ENCODE results near the gene ARHGAP1.
"Not testable (repeated sequence)": the region's sequence is repeated elsewhere in the genome, so short reads cannot be mapped to it uniquely, and the experiment has no call there.

Gene ARHGAP1

DNA sequence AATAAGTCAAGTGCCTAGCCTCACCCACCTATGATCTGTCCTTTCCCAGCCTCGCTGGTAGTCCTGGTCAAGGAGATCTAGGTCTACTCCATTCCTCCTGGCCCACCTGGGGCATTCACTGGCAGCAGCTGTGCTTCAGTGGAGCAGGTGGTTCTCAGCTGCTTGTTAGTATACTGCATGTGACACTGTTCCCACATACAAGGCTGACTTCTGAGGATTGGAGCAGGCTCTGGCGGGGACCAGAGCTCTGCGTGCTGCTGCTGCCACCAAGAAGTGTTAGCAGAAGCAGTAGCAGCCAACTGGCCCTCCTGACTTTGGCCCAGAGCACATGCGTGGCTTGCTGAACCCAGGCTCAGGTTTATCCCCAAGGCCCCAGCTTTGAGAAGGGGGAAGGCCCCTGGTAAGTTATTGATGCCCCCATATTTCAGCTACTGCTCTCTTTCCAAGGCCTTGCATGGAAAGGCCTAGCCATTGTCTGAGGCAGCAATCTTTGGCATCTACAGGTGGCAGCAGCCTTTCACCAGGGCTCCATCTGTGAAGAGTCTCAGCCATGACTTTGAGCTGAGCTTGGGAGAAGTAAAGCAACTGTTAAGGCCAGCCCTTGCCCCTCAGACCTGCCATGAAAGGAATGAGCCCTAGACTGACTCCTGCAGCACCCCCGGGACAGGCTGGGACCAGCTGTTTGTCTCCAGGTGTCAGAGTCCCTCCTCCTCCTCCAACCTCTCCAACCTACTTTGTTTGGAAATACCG is 26.5 kb downstream of the ARHGAP1 start:
- DNase-seq (ENCODE audit: low read depth): no peak

DNA sequence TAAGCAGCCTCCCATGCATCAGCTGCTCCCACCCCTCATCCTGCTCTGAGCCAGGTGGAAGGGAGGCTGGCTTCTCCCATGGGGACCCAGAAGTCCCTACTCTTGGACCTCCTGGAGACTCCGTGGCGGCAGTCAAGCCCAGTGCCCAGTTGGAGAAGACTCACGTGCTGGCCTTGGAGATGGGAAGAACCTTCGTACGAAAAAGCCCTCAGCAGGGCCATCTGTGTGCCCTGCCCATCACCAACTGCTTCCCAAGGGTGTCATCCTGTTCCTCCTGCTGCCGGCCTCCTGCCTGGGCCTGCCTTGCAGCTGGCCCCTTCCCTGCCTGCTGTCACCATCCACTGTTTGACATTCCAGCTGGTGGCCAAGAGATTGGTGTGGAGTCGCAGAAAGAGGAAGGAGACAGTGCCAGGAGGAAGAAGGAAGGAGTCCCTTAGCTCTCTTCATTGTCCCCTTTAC is 28.0 kb downstream of the ARHGAP1 start:
- no peak for DNase-seq (ENCODE audit: low read depth)

DNA sequence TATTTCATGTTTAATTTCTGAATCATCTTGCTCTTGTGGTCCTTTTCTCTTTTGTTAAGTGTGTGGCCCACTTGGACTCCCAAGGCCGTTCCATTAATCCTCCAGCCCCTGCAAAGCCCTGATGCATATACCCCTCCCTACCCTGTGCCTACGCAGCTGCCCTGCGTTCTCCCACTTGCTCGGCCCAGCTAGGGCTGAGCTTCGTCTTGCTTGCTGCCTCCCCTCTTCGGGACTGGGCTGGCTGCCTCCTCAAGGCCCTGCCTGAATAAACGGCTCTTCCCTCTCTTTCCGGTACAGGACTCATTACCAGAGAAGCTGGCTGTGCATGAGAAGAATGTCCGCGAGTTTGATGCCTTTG is 28.5 kb downstream of the ARHGAP1 start:
- no peak for DNase-seq (ENCODE audit: low read depth)

DNA sequence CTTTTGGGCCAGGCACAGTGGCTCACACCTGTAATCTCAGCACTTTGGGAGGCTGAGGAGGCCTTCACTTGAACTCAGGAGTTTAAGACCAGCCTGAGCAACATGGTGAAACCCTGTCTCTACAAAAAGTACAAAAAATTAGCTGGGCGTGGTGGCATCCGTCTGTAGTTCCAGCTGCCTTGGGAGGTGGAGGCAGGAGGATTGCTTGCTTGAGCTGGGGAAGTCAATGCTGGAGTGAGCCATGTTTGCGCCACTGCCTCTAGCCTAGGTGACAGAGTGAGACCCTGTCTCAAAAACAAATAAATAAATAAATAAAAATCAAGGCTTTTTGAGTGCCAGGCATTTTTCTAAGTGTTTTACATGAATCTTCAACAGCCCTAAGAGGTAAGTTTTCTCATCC is 29.9 kb downstream of the ARHGAP1 start:
- DNase-seq (ENCODE audit: low read depth): not testable (repeated sequence)

DNA sequence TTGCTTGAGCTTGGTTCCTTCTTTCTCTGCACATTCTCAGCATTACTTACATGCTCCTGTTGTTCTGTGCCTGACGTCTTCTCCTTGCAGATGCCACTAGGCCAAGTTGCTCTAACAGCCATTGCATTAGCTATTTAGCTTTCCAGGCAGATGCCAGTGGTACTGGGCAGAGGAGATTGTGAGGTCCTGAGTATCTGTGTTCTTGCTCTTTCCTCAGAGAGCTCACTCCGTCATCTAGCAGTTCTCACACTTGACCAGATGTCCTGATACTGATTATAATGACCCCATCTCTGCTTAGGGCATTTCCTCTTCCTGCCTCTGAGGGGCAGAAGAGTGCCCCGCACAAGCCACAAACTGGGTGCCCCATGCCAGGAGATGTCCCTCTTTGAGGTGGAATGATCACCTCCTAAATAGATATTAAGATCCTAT is 30.7 kb downstream of the ARHGAP1 start:
- no peak for DNase-seq (ENCODE audit: low read depth)

DNA sequence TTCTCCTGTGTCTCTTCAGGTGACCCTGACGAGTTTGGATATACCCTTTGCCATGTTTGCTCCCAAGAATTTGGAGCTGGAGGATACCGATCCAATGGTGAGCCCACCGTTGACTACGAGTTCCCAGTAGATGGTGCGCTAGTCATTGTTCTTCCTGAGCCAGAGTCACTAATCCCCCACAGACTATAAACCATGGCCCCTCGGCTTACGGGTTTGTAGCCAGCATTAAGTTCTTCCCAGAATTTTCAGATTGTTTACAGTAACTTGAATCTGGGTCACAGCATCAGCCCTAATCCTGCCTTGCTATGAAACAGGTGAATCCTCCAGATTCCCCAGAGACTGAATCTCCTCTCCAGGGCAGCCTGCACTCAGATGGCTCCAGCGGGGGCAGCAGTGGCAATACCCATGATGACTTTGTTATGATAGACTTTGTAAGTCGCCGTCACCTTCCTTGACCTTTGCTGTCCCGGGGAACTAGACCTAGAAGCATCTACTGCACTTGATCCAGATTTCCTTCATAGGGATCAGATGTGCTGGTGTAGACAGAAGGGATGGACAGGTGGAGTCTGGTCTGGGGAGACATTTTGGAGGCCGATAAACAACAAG is 31.8 kb downstream of the ARHGAP1 start:
- no peak for DNase-seq (ENCODE audit: low read depth)

DNA sequence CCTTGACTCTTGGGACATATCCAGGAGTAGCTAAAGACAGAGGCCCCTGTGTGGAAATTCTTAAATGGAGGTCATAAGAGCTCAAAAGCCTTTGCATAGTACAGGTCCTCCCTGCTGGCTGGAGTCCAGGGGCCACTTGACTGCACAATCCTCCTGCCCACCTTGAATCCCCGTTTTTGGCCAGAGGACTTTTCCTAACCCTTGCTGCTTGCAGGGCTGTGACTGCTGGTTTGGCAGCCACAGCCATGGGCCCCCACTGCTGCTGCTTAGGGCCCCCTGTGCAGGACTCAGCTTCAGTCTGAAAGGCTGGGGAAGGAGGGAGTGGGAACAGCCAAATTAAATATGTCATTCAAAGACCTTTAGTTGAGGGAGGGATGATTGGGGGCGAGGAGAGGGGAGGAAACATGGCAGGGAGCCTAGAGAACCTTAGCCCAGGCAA is 33.4 kb downstream of the ARHGAP1 start:
- DNase-seq (ENCODE audit: low read depth): no peak

DNA sequence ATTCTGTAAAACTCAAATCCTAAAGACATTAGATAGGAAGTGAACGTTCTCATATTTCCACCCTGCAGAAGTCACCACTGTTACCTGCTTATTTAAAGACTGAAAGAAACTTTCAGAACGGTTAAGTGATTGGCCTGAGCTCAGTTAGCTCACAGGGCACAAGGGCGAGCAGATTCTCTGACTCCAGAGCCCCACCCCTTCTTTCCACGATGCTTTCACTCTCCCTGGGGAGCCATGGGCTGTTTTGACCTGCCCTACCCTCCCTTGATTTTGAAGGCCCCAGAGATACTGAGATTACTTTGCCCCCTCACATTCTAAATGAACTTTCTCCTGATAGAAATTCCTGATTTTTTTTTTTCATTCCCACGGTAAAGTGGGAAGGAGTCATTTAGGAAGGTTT is 33.9 kb downstream of the ARHGAP1 start:
- DNase-seq (ENCODE audit: low read depth): no peak

DNA sequence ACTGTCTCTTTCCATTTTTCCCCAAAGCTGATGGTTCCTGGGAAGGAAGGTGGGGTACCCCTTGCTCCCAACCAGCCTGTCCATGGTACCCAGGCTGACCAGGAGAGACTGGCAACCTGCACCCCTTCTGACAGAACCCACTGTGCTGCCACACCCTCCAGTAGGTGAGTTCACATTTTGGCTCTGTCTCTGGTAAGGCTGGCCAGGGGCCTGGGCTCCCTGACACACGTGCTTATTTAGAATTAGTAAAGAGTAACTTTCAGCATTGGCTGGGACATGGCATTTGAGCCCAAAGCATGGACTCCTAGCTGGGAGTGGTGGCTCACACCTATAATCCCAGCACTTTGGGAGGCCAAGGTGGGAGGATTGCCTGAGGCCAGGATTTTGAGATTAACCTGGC is 35.1 kb downstream of the ARHGAP1 start:
- DNase-seq (ENCODE audit: low read depth): no peak

DNA sequence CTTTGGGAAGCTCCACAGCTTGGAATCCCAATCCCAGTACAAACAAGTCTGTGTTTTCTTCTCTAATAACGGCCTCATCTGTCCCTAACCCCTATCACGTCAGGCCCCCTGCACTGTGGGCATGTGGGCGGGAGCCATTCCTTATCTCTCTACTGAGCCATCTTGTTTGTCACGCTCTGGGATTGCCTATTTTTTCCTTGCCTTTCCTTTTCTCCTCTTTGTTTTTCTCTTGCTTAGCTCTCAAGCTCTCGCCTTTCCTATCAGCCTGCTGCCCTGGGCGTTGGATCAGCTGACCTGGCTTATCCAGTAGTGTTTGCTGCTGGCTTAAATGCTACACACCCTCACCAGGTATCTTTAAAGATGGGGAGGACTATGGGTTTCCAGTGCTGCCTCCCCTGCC is 35.8 kb downstream of the ARHGAP1 start:
- no peak for DNase-seq (ENCODE audit: low read depth)

DNA sequence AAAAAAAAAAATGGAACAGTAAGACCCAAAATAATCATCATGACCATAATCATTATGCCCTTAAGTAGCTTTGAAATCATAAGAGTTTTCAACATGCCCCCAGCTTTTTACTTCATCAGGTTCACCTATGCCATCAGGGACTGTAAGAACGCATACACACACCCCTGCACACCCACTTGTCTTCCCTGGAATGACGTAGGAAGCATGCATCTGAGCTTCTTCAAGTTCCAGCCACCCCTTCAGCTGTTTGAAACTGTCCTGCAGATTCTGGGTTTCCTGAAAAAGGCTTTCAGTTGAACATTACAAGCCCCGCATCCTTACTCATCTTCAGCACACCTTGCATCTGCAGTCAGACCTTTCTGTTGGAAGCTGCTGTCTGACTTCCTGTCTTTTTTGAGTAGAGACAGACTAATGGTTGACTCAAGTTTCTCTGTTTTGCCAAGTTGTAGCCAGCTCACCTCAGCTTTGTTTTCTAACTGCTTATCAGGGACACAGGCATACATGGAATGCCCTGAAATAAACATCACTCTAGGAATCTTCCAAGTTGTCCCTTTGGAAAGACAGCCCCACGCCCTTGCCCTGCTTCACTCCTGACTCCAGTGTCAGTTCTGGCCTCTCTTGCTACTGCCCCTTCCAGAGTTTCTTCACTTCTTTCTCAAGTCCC is 37.0 kb downstream of the ARHGAP1 start:
- DNase-seq (ENCODE audit: low read depth): no peak

DNA sequence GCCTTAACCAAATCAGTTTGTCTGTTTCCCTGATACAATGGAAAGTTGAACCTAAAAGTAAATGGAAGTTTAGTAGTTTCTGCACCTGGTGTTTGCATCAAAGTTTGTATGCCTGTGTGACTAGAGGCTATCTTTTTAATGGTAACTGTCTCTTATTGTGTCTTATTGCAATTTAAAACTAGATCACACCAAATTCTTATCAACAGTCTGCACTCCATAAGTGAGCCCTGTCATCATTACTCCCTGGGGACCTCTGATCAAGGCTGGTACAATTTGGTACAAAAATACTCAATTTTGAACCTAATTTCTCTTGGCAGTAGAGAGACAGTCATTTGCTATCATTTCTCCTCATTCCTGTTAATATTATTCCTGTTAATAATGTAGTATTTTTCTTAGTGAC is 38.1 kb downstream of the ARHGAP1 start:
- no peak for DNase-seq (ENCODE audit: low read depth)

DNA sequence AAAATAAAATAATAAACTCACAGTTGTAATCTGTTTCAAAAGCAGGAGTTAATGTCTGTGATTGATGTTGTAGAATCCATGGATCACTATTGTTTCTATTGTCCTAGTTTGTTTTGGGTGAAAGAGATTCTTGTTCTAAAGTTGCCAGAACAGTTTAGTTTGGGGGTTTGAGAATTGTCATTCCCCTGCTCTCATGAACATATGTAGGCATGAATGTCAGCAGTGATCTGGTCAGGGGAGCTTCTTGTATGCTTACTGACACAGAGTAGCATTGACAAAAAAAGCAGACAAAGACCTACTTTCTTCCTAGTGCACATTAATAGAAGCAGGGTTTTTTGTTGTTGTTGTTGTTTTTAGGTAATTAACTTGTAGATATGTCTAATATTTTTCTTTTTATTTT is 38.6 kb downstream of the ARHGAP1 start:
- no peak for DNase-seq (ENCODE audit: low read depth)

DNA sequence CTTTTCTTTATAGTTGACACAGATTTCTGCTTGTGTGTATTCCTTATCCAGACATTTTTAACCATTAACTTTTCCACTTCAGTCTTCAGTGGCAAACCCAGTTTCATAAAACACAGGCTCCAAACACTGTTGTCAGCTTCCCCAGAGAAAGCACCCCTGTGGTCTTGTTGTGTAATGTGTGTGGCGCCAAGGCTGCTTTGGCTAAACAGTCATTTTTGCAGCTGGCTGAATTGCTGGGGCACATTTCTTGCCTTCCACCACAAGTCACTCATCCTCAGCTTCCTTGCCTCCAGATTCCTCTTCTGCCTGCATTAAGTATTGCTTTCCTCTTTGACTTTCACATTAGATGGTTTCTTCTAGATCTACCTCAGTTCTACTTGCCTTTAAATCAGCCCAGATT is 40.5 kb downstream of the ARHGAP1 start:
- DNase-seq (ENCODE audit: low read depth): no peak

DNA sequence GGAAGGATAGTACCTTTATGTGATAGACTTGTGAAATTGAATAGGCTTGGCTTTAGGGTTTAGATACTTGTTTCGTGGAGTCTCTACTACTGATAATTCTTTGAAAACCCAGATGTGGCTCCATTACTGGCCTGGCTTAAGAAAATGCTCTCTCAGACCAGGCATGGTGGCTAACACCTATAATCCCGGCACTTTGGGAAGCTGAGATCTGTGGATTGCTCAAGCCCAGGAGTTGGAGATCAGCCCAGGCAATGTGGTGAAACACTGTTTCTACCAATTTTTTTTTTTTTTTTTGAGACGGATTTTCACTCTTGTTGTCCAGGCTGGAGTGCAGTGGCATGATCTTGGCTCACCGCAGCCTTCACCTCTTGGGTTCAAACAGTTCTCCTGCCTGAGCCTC is 42.2 kb downstream of the ARHGAP1 start:
- DNase-seq (ENCODE audit: low read depth): no peak

DNA sequence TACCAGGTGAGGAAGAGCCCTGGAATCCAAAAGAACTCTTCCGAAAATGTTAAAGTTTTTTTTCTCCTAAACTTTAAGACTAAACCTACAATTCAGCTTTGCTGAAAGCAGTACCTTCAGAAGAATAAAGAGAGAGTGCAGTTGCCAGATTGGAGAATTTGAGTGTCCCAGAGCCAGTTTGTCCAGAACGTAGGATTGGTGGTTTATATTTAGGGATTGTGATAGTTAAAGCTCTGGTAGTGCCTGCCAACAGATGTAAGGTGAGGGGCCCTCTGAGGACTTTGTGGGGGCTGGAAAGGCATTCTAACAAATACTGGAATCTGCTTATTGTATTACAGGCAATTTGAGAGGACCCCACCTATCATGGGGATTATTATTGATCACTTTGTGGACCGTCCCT is 43.2 kb downstream of the ARHGAP1 start:
- no peak for DNase-seq (ENCODE audit: low read depth)

DNA sequence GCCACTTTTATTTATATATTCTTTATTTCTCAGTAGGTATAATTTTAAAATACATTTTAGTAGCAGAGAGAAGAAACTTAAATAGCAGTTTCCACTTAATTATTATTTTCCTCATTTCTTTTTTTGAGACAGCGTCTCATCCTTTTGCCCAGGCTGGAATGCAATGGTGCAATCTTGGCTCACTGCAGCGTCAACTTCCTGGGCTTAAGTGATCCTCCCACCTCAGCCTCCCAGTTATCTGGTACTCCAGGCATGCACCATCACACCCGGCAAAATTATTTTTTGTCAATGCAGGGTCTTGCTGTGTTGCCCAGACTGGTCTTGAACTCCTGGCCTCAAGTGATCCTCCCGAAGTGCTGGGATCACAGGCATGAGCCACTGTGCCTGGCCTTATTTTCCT is 44.8 kb downstream of the ARHGAP1 start:
- no peak for DNase-seq (ENCODE audit: low read depth)

DNA sequence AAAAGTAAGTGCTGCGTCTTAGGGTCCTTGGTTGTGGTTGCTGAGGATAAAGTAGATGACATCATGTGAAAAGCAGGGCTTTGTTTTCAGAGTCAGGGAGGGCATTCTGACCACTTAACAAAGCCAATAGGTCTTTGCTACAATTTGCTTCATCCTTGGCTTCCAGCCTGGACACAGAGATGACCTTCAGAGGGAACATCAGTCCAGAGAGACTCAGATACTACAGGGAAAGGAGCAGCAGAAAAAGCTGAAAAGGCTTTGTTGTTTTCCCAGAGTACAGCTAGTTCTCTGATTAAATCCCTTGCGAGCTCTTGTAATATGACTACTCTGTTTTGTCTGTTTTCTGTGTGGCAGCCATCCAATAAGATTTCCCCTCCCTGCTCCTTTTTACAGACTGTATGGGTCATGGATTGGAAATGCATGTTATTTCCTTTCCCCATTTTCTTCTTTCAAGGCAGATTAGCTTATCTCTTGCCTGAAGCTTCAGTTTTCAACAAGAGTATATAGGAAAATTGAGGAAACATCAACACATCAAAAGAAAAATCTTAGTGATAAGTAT is 51.2 kb downstream of the ARHGAP1 start:
- no peak for DNase-seq (ENCODE audit: low read depth)

DNA sequence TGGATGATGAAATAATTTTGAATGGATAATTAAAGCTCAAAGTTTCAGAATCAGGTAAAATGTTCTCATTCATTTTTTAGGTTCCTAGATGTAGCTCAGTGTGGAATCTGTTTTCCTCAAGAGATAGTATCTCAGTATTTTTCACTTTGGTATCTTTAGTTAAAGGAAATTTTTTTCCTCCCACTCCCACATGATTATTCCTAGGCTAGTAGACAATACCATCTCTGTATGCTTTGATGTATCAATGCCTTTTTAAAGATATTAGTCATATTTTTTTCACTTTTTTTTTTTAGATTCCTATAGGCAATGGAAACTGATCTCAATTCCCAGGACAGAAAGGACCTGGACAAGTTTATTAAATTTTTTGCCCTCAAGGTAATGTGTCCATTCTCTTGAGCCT is 56.4 kb downstream of the ARHGAP1 start:
- DNase-seq (ENCODE audit: low read depth): no peak

DNA sequence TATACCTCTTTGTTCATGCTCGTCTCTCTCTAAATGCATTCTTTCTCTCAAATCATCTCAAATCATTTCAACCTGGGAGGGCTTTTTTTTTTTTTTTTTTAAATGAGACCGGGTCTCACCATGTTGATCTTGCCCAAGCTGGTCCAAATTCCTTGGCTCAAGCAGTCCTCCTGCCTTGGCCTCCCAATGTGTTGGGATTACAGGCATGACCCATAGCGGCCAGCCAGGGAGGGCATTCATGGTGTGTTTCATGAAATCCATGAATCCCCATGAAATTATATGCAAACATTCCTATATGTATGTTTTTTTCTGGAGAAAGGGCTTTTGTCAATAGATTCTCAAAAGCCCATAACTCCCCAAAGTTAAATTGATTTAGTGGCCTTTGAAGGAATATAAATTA is 56.9 kb downstream of the ARHGAP1 start:
- DNase-seq (ENCODE audit: low read depth): no peak

DNA sequence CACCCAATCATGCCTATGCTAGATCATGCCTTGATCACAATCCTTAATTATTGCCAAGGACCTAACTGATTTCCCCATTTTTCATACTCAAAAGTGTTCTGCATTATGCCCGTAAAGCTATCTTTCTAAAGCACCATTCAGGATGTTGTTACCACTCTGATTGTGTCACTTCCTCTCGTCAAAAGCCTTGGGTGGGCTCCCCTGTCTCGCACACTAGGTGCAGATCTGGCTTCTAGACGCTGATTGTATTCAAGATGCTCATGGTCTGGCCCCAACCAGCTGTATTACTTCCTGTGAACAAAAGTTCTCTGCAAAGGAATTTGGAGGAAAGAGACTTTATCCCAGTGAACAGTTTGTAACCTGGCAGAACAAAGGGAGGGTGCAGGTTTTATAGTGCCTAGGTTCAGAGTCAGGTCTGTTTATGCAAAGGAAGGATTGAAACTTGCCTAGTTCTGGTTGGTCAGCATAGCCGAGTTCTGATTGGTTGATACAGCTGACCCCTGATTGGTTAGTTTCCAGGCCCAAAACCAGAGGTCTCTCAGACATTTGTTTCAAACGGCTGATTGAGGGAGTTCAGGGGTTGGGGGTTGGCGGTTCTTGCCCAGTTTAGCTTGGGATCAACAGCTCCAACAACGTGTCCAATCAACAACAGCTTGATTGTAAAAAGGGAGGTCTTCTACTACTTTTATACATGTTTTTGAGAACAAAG is 57.6 kb downstream of the ARHGAP1 start:
- DNase-seq (ENCODE audit: low read depth): no peak

DNA sequence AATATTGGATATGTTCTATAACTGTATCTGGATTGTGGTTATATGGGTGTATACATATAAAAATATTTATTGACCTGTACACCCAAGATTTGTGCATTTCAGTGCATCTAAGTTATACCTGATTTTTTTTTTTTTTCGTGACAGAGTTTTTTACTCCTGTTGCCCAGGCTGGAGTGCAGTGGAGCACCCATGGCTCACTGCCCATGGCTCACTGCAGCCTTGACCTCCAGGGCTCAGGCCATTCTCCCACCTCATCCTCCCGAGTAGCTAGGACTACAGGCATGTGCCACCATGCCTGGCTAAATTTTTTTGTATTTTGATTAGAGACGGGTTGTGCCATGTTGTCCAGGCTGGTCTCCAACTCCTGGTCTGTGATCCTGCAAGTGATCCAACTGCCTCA is 58.8 kb downstream of the ARHGAP1 start:
- DNase-seq (ENCODE audit: low read depth): no peak

All from activated gamma-delta T cell treated with anti-CD3 and anti-CD28 coated beads, Interleukin-2, amount 50 U/mL, for 16 hours (primary cell).